Endometrium (tissue), 2 donors: Measurements from ENCODE around the gene ARVCF.

Experiments used
- FAIRE-seq: peaks from 2 replicates; lab custom pipeline; 2012; peaks lifted over from hg19 to GRCh38; lab: Jason Lieb, UNC
- donor health status: control.
- donor health status: control.

ARVCF gene

DNA sequence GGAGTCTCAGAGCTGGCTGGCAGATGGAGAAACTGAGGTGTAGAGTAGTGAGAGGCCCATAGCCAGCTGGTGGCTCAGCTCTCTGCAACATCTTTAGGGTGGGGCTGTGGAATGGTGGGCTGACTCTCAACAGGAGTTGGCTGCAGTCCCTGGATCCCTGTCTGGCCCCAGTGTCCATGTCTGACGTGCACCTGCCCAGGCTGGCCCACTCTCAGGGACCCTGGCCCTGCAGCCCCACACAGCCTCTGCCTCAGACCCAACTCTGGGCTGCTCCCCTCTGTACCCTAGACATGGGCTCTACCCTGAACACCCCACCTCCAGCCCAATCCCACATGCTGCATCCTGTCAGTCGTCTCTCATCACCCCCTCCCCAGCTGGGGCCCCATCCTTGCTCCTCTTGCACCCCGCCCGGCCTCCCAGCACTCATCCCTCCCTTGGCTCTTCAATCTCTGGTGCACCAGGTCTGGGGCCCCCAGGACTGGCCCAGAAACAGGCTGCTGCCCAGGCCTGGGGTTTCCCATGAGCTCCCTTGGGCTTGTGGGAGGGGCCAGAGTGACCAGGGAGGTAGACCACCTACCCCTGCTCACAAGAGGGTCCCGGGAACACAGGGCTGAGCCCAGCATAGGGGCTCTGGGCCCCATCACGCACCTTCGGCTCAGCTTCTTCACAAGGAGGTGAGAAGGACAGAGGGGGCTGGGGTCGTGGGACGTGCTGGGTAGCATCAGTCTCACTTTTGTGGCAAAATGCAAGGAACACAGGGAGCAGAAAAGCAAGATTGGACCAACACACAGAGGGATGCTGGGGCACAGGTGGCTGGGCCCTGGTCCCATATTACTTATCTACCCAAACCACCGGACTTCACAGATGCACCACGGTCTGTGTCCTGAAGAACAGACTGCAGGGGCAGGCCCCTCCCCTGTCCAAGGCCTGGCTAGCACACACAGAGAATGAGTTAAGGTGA is 31.5 kb downstream of the ARVCF start:
- no peak for FAIRE-seq

DNA sequence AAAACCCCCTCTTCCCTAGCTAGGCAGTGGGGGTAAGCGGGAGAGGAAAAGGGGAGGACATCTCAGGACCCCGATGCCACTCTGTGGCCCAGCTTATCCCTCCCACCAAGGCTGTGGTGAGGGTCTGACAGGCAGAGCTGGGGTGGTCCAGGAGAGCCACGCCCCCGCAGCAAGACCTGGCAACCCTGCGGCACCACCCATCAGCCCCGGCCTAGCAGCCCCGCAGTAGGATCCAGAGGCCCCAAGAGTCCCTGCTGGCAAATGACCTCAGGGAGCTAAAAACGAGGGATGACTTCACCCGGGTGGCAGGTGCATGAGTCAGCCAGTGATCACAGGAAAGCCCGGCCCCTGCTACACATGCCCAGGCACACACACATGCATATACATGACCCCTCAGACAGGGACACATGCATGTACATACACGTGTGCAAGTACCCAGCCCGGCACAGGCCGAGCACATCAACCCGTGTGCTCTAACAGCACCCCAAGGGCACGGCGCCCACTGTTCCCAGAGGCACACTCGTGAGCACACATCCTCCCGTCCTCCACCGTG is 32.3 kb downstream of the ARVCF start:
- no peak for FAIRE-seq

DNA sequence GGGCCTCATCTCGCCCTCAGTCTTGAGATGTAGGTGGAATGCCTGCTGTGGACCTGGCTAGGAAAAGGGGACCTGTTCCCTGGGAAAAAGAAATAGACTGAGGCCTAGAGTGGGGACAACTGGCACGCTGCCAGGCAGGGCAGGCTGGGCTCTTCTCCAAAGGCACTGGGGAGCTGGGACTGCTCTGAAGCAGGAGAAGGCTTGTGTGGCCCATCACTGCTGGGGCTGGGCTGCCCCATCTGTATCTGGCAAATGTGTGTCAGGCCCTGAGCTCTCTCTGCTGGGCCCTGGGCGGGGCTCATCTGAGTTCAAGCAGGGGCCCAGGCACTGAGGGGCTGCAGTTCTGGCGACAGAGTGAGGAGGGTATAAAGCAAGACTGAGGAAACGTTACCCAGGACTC is 32.9 kb downstream of the ARVCF start:
- no peak for FAIRE-seq

DNA sequence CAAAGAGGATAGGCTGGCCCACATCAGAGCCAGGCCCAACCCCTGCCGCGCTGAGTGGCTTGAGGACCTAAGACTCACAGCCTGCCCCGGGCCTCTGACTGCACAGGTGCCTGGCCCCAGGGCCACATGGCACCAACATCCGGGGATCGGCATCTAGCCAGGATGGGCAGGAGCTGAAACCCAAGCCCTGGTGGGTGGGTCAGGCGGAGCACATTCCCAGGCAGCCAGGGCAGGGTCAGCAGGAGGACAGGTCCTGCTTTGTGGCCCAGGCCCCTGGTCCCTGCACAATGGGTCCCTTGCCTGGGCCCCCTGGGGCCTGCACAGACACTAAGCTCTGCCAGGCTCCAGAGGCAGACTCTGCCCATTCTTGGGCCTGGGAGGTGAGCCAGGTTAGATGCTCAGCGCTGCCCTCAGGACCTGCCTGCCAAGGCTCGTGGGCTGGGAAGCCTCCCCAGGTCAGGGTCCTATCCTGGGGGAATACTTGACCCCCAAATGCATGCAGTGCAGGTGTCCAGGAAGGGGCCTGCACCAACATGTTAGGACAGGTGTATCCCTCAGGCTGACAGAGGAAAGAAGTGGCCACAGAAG is 33.5 kb downstream of the ARVCF start:
- FAIRE-seq: no peak

DNA sequence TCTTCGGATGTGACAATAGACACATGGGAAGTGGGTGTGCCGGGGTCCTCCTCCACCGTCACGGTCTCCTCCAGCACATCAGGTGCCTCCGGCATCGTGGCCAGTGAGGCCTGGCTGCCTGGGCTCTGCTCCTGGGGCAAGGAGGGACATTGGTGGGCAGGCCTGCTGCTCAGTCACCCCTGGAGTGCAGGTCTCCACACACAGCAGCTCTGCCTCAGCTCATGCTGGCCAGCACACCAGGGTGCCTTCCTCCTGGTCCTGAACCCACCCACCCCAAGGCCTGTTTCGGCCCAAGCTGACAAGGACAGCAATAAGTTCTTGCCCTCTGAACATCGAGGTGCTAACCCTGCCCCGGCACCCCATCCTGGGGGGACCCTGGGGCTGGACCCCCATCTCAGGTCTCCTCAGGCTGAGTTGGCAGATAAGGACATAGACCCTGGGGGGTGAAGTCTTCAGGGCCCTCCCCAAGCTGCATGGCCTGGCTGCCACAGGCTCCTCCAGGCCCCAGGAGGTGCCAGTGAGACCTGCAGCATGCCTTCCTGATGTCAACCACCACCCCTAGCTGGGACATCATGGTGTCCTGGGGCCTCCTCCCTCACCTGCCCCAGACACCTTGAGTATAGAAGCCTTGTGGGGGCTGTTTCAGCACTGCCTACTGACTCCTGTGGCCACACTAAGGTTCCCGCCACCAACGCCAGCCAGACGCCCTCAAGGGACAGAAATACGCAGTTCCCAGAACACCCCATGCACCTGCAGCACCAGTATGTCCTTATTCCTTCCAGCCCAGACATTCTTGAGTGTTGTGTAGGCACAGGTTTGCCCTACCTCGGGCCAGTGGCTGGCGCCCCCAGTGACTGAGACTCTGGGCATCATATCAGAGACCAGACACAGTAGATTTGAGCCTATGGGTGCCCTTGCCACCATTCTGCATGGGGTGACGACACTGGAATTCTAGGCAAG is 34.4 kb downstream of the ARVCF start:
- no peak for FAIRE-seq

DNA sequence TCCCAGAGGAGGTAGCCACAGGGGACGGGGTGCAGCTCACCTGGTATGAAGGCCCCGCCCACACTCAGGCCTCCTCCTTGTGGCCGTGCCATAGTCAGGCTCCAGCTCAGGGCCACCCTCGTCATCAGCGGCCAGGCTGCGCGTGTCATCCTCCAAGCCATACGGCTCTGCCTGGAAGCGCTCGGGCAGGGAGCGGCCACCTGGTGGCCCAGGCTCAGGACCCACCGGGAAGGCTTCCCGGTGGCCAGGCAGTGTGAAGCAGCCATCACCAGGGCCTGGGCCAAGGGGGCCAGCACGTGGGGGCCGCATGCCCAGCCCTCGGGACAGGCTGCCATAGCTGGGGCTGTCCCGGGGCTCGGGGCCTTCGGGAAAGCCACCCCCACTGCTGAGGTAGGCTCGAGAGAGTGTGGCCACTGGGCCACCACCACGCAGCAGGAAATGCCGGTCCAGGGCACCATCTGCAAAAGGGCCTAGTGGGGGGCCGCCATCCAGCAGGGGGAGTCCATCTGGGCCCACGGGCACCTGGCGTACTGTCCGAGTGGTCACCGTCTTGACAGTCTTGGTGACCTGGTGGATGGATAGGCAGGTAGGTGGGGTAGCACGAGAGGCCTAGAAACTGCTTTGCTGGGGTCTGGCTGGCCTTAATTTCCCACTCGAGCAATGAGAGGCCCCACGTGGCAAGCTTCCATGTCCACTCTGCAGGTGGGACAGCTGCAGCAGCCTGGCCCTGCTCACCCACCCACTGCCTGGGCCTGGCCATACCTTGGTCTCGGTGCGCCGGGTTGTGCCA is 35.3 kb downstream of the ARVCF start:
- no peak for FAIRE-seq

DNA sequence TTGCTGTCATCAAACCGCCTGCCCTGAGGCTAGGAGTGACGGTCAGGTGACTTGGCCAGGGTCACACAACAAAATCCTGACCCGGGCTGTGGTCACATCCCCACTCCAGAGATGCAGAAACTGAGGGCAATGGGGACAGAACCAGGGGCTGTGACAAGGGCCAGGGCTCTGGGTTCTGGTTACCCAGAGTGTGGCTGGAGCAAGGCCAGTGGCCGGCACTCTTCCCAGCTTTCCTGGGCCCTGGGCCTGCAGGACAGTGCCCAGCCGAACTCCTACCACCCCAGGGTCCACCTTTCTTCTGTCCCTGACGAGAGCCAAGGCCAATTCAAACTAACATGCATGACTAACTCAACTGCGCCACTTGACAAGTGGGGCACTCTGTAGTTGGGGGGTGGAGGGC is 35.9 kb downstream of the ARVCF start:
- no peak for FAIRE-seq

DNA sequence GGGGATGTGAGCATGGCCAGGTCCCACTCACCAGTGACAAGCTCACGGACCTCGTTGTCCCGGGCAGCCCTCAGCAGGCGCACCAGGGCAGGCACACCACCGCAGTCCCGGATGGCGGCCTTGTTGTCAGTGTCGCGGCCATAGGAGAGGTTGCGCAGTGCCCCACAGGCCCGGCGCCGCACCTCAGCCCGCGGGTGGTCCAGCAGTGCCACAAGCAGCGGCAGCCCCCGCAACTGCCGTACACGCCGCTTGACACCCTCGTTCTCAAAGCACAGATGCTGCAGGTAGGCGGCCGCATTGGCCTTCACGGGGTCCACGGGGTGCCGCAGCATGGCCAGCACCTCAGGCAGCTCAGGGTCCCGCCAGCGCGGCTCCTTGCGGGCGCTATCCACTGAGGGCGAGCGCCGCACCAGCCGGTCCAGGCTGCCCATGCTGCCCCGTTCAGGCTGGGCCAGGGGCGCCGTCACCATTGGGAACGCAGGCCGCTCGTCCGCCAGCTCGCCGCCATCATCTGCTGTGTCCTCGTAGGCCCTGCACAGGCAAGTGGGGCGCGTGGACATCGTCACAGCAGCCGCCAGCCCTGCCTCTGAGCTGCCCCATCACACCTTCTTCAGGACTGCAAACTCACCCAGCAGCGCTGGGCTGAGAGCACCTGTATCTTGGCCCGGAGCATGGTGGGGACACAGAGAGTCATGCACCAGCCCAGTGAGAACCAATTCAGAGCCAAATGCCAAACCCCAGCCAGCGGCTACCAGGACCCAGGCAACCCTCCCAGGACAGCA is 36.7 kb downstream of the ARVCF start:
- FAIRE-seq: no peak

DNA sequence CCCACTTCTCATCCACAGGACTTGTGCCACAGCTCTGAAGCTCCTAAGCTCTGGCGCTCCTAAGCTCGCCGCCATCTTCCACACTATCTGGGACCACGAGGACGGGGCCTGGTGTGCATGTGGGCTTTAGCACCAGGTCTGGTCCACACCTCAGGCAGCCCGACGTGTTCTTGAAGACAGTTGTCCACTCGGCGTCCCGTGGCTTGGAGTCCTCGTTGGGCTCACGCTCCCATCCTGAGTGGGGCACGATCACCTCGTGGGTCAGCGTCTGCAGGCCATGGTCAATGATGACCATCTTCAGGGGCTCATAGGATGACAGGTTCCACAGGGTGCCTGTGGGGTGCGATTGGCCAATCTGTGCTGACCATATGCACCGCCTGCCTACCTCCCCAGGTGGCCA is 37.9 kb downstream of the ARVCF start:
- no peak for FAIRE-seq

DNA sequence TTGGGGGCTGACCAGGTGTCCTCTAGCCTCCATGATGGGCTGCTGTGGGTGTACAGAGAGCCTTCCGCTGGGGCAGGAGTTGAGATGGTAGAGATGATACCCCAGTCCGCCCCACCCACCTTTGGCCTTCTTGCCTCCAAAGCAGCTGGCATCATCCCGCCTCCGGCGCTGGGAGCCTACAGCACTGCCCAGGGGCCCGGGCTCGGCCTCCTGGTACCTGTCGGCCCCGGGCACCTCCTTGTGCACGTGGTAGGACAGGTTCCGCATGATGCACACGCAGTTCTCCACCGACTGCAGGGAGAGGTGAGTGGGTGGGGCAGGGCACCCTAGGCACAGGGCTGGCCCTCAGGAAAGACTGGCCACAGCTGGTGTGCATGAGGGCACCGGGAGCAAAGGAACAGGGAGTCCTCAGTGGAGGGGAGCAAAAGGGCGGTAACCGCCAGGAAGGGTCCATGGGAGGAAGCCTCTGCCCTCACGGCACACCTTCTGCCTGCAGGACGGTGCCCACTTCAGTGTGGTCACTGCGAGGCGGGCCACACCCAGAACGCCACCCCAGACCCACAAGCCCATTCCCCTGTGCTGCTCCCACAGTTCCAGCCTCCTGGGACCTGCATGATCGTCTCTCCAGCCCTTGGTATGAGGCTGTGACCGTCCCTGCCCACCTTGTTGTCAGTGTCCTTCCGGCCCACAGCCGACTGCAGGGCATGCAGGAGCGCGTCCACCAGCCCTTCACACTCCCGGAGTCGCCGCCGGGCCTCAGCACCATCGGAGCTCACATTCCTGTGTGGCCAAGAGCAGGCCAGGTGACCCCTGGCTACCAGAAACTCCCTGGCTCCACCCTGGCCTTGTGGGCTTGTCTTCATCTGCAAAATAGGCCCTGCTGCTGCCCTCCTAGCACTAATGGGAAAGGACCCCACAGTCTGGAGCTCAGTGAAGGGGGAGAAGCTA is 39.1 kb downstream of the ARVCF start:
- no peak for FAIRE-seq

DNA sequence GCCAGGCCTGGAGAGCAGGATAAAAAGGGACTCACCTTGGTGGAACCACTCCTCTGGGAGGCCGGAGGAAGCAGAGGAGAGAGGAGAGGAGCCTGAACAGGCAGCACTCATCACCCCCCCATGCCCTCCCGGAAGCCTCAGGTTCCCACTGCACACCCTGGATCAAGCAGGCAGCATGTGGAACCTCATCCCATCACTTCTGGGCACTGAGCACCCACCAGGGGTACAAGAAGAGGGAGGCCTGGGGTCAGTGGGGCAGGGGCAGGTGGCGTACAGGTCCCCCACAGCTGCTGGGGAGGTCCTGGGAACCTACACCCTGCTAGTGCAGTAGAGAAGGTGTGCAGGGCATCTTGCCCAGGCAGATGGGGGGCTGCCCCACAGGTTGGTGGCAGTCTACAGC is 40.0 kb downstream of the ARVCF start:
- FAIRE-seq: no peak

DNA sequence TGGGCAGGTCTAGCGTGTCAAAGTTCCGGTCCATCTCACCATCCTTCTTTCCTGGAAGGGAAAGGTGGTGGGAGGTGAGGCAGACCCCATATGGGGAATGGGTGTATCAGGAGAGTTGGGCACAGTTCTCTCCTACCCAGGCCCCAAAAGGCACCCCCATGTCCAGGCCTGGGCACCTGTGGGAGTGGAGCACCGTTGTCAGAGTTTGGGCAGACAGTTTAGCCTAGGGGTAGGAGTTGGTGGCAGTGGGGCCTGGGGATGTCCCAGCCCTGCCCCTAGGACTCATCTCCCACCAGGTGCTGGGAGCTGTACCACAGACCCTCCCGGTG is 41.0 kb downstream of the ARVCF start:
- FAIRE-seq: no peak

DNA sequence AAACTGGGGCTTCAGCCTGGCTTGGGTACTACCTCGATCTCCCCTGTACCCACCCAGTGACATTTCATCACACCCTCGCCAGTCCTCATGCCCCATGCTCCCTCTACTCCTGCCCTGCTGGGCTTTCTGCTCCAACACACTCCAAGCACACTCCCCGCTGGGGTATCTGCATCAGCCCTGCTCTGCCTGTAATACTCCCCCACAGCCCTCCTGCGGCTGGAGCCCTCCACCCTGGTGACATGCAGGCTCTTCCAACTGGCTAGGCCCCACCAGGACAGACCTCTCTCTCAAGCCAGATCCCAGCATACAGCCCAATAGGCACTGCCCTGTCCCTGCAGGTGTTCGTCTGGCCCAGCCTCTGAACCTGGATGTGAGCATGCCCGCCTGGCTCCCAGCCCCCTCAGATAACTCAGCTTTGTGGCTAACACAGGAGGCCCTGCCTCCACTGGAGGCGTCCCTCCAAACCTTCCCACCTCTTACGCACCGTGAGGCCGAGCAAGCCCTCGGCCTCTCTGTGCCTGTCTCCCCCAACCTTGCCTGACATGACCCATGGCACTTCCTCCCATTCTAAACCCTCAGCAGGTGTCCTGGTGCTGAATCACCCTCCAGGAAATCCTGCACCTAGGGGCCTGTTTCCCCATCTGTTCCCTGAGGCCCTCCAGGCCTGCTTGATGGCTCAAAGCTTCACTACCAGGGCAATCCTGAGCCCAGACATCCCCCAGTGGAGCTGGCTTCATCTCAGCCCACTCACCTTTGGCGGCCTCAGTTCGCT is 41.5 kb downstream of the ARVCF start:
- no peak for FAIRE-seq

DNA sequence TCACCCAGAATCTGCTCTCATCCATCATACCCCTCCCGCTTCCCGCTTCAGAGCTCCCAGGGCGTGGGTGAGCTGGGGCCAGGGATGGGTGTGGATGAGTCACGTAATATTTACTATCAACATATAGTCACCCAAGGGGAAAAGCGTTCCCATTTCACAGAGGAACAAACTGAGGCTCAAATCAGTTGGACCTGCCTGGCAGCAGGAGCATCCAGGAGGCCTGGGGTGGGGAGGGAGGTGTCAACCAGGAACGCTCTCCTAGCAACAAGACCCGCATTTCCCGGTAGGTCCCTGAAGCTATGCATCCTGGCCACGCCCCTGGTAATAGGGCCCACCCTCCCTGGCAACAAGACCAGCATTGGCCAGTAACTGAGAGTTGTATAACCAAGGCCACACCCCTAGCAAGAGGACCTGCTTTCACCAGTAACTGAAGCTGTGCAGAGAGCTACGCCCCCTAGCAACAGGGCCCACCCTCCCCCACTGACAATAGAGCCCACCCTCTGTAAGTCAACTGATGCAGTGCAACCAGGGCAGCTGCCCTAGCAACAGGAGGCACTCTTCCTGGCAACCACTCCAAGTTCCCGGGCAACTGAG is 42.3 kb downstream of the ARVCF start:
- no peak for FAIRE-seq

DNA sequence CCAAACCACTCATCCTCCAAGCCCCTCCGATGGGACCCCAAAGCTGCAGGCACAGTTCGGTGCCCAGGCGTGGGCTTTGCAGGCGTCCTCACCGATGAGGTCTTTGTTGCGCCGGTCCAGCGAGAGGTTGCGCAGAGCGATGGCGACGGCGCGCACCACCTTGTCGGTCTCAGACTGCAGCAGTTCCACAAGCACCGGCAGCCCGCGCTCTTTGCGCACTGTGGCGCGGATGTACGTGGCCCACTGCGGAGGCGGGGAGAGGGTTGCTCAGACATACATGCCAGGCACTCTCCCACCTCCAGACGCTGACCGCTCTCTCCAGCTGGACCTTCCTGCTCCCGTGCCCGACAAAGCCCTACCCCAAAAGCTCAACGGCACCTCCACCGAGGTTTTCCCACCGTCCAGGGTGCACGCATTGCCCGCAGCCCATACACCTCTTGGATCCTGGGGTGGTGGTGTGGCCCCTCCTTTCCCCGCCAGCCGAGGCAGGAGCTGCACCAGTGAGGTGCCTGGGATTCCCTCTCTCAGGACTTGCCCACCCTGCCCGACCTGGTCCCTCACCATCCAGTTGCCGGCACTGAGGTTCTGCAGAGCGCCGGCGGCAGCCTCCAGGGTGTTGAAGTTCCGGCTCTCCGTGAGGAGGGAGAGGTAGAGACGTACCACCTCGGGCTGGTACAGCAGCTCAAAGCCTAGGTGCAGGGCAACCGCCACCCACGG is 42.9 kb downstream of the ARVCF start:
- FAIRE-seq: no peak

DNA sequence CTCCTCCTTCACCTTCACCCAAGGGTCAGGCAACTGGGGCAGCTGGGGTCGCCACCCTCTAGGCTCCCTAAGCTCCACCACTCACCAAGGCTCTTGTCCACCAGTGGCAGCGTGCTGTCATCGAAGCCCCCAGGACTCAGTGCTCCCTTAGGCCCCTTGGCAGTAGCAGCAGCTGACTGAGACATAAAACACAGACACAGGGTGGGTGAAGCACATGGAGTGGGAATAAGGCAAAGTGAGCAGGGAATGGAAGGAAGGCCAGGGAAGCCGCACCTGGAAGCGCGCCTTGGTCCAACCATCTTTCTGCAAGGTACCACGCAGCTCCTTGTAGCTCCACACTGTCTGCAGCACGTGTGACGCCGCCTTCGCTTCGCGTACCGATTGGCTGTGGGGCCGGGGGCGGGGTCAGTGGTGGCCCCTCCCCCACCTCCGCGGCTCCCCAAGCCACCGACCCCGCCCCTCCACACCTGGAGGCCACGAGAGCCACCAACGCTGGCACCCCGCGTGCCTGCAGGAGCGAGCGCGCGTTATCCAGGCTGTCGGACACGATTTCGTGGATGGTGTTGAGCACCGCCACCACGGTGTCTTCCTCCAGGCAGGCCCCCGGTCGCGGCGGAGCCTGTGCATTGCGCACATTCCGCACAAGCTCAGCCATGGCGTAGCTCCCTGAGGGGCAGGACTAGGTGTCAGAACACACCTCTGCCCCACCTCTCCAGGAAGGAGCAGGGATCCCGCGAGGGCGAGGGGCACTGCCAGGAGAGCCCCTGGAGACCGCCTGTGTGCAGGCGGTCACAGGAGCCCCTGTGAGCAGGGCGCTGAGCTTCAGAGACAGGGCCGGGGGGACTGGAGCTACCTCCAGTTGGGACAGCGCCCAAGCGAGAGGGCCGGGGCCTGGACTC is 43.7 kb downstream of the ARVCF start:
- FAIRE-seq: no peak

DNA sequence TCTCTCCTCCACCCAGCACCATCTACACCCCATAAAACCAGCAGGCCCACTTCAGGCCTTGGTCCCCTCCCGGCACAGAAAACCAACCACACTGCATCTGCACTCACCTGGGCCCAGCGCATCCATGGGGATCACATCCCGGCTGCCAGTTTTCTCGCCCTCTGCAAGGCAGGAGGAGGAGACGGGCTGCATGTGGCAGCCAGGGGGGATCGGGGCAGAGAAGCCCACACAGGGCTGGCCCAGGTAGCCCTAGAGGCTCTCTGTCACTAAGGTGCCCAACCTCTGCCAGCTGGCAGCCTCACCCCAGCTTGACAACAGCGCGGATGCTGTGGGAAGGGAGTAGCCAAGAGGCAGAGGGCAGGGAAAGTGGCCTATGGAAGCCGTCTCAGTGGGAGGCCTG is 44.4 kb downstream of the ARVCF start:
- no peak for FAIRE-seq
